CD4-positive, CD25-positive, alpha-beta regulatory T cell (primary cell): ENCODE data around the gene LIMD2. TPM values are rescaled to one million over a fixed set of nuclear protein-coding genes. Genes with fewer than 3 reads are reported as not detected.

Experiments
- ATAC-seq, 2 donors: fragments of 150-1000 bp; cut with Tn5 transposase; one replicate each; pipeline ENCODE4 v1.10.0; 2021; ENCODE audit warnings: low read depth in 2 of 2, moderate number of reproducible peaks in 2 of 2, moderate library complexity in 1 of 2
- DNase-seq, 3 donors: peaks; one replicate each; pipeline versions ENCODE4 v3.0.0 to v3.0.0-alpha.2; 2012 to 2022; ENCODE audit warnings: mixed read lengths in 1 of 3
- H3K27ac ChIP-seq: one replicate; pipeline ENCODE4 v1.7.0; 2013; ENCODE audit warnings: mild to moderate bottlenecking, low read length; ENCODE audit not compliant: insufficient read depth, poor library complexity, severe bottlenecking
- H3K27me3 ChIP-seq: one replicate; pipeline ENCODE4 v1.7.0; 2013; ENCODE audit warnings: low read length; ENCODE audit not compliant: control insufficient read depth, insufficient read depth
- H3K36me3 ChIP-seq: one replicate; pipeline ENCODE4 v1.7.0; 2013; ENCODE audit warnings: mild to moderate bottlenecking, low read length, moderate library complexity; ENCODE audit not compliant: control insufficient read depth, insufficient read depth
- H3K4me1 ChIP-seq: 2 replicates; pipeline ENCODE4 v1.7.0; 2013; ENCODE audit warnings: mild to moderate bottlenecking, low read length; ENCODE audit not compliant: insufficient read depth, control insufficient read depth, poor library complexity, severe bottlenecking
- H3K4me3 ChIP-seq: one replicate; pipeline ENCODE4 v1.7.0; 2013; ENCODE audit warnings: low read depth, mild to moderate bottlenecking, low read length, moderate library complexity
- H3K9me3 ChIP-seq, 2 experiments: 1 replicate in 1 of 2; 2 replicates in 1 of 2; pipeline ENCODE4 v1.7.0; 2013; ENCODE audit warnings: low read length in 2 of 2, mild to moderate bottlenecking in 1 of 2, moderate library complexity in 1 of 2; ENCODE audit not compliant: control insufficient read depth in 2 of 2
- H3K27ac Mint-ChIP-seq, 3 donors: one replicate each; pipeline ENCODE4 v1.8.0; 2020 to 2022; ENCODE audit warnings: mild to moderate bottlenecking in 3 of 3, mixed read lengths in 3 of 3, moderate library complexity in 2 of 3
- H3K27me3 Mint-ChIP-seq: one replicate; pipeline ENCODE4 v1.8.0; 2022; ENCODE audit warnings: mild to moderate bottlenecking, mixed read lengths
- H3K36me3 Mint-ChIP-seq: one replicate; pipeline ENCODE4 v1.8.0; 2020; ENCODE audit warnings: mixed read lengths
- H3K4me1 Mint-ChIP-seq, 4 donors: one replicate each; pipeline ENCODE4 v1.8.0; 2020 to 2022; ENCODE audit warnings: mixed read lengths in 4 of 4, mild to moderate bottlenecking in 1 of 4
- H3K4me3 Mint-ChIP-seq, 4 donors: one replicate each; pipeline ENCODE4 v1.8.0; 2020 to 2022; ENCODE audit warnings: mild to moderate bottlenecking in 4 of 4, mixed read lengths in 4 of 4, moderate library complexity in 3 of 4
- H3K9me3 Mint-ChIP-seq, 7 donors: one replicate each; pipeline ENCODE4 v1.8.0; 2020 to 2022; ENCODE audit warnings: mixed read lengths in 7 of 7, mild to moderate bottlenecking in 3 of 7, moderate library complexity in 2 of 7
- polyA plus RNA-seq, 4 donors: library from polyadenylated mRNA; unstranded; fragments of 300-500 nt; fragmentation: Illumina TruSeq; gene quantifications; one replicate each; pipeline ENCODE4 v1.2.3, GENCODE V29; 2021
- total RNA-seq: library from RNA; stranded (reverse); gene quantifications from one replicate; pipeline ENCODE4 v1.2.3, GENCODE V29; 2022

LIMD2 gene
- total and polyA plus RNA-seq, 5 donors from 2014 or later: 408 to 634 (median 471) TPM

- Mint-ChIP-seq H3K27me3 (no peaks in the 10 kb centered on the region), H3K4me1 (peaks cover 6 to 10% (median 8%) of the 10 kb centered on the region in 4 donors), H3K36me3 (peaks cover 41% of the 10 kb centered on the region), H3K27ac (peak overlapping the region; percentile 58 to 87 (median 66)), H3K9me3 (no peaks in the 10 kb centered on the region), H3K4me3 (no peak overlapping the region)
- Histone ChIP-seq H3K27me3 (no peaks in the 10 kb centered on the region), H3K4me3 (no peak overlapping the region), H3K4me1 (no peaks in the 10 kb centered on the region), H3K36me3 (peaks cover 83% of the 10 kb centered on the region), H3K27ac (no peak overlapping the region), H3K9me3 (no peaks in the 10 kb centered on the region)
- DNase-seq: no peak
- no peak for ATAC-seq
These were observed 13.7 kb downstream of the LIMD2 start for GRCh38 chr17:63686138-63686685.

- Mint-ChIP-seq H3K27me3 (no peaks in the 10 kb centered on the region), H3K4me1 (peaks cover 4 to 10% (median 8%) of the 10 kb centered on the region in 4 donors), H3K27ac (peak overlapping the region in 2 of 3 donors; percentile 58 to 66), H3K4me3 (no peak overlapping the region), H3K9me3 (no peaks in the 10 kb centered on the region), H3K36me3 (peaks cover 41% of the 10 kb centered on the region)
- no peak overlapping the region for H3K4me3 ChIP-seq
- ATAC-seq (no peak), DNase-seq (no peak)
- H3K27me3 ChIP-seq: no peaks in the 10 kb centered on the region
- H3K9me3 ChIP-seq: no peaks in the 10 kb centered on the region
- H3K36me3 ChIP-seq: peaks cover 81% of the 10 kb centered on the region
- no peak overlapping the region for H3K27ac ChIP-seq
- H3K4me1 ChIP-seq: no peaks in the 10 kb centered on the region
These were observed 14.3 kb downstream of the LIMD2 start for GRCh38 chr17:63685578-63685977.

- Histone ChIP-seq H3K9me3 (no peaks in the 10 kb centered on the region), H3K27me3 (no peaks in the 10 kb centered on the region), H3K4me3 (no peak overlapping the region), H3K36me3 (peaks cover 79% of the 10 kb centered on the region), H3K27ac (no peak overlapping the region), H3K4me1 (no peaks in the 10 kb centered on the region)
- peaks cover 4 to 10% (median 9%) of the 10 kb centered on the region in 4 donors for H3K4me1 Mint-ChIP-seq
- no peaks in the 10 kb centered on the region for H3K27me3 Mint-ChIP-seq
- DNase-seq: no peak
- no peaks in the 10 kb centered on the region for H3K9me3 Mint-ChIP-seq
- ATAC-seq: no peak
- H3K4me3 Mint-ChIP-seq: no peak overlapping the region
- peak overlapping the region in 1 of 3 donors; percentile 66 for H3K27ac Mint-ChIP-seq
- peaks cover 40% of the 10 kb centered on the region for H3K36me3 Mint-ChIP-seq
These were observed 14.9 kb downstream of the LIMD2 start for GRCh38 chr17:63685041-63685440.

GRCh38 chr17:63682981-63683380 lies 16.9 kb downstream of the LIMD2 start:
- no peaks in the 10 kb centered on the region for H3K27me3 Mint-ChIP-seq
- H3K9me3 Mint-ChIP-seq: no peaks in the 10 kb centered on the region
- Histone ChIP-seq H3K27ac (no peak overlapping the region), H3K9me3 (no peaks in the 10 kb centered on the region), H3K27me3 (no peaks in the 10 kb centered on the region), H3K4me1 (no peaks in the 10 kb centered on the region), H3K4me3 (no peak overlapping the region), H3K36me3 (peaks cover 77% of the 10 kb centered on the region)
- peak overlapping the region in 2 of 3 donors; percentile 15 to 44 for H3K27ac Mint-ChIP-seq
- DNase-seq (no peak), ATAC-seq (no peak)
- H3K4me1 Mint-ChIP-seq: peaks cover 9 to 14% (median 10%) of the 10 kb centered on the region in 4 donors
- peaks cover 43% of the 10 kb centered on the region for H3K36me3 Mint-ChIP-seq
- H3K4me3 Mint-ChIP-seq: no peak overlapping the region

GRCh38 chr17:63682441-63682840 lies 17.5 kb downstream of the LIMD2 start:
- Histone ChIP-seq H3K36me3 (peaks cover 80% of the 10 kb centered on the region), H3K9me3 (no peaks in the 10 kb centered on the region), H3K4me1 (no peaks in the 10 kb centered on the region), H3K4me3 (no peak overlapping the region), H3K27ac (no peak overlapping the region), H3K27me3 (no peaks in the 10 kb centered on the region)
- Mint-ChIP-seq H3K36me3 (peaks cover 42% of the 10 kb centered on the region), H3K9me3 (no peaks in the 10 kb centered on the region), H3K27me3 (no peaks in the 10 kb centered on the region), H3K27ac (peak overlapping the region in 2 of 3 donors; percentile 44 to 65), H3K4me3 (no peak overlapping the region), H3K4me1 (peaks cover 9 to 14% (median 10%) of the 10 kb centered on the region in 4 donors)
- ATAC-seq (no peak), DNase-seq (no peak)

- no peak for ATAC-seq
- Histone ChIP-seq H3K4me1 (no peaks in the 10 kb centered on the region), H3K36me3 (peaks cover 85% of the 10 kb centered on the region), H3K27ac (no peak overlapping the region), H3K4me3 (no peak overlapping the region), H3K9me3 (no peaks in the 10 kb centered on the region), H3K27me3 (no peaks in the 10 kb centered on the region)
- H3K27me3 Mint-ChIP-seq: no peaks in the 10 kb centered on the region
- H3K9me3 Mint-ChIP-seq: no peaks in the 10 kb centered on the region
- H3K27ac Mint-ChIP-seq: peak overlapping the region in 1 of 3 donors; percentile 41
- DNase-seq: no peak
- H3K36me3 Mint-ChIP-seq: peaks cover 42% of the 10 kb centered on the region
- H3K4me1 Mint-ChIP-seq: peaks cover 9 to 14% (median 10%) of the 10 kb centered on the region in 4 donors
- no peak overlapping the region for H3K4me3 Mint-ChIP-seq
These were observed 18.4 kb downstream of the LIMD2 start for GRCh38 chr17:63681530-63681929.

- no peaks in the 10 kb centered on the region for H3K27me3 Mint-ChIP-seq
- H3K27ac Mint-ChIP-seq: peak overlapping the region in 2 of 3 donors; percentile 41 to 63
- H3K36me3 Mint-ChIP-seq: peaks cover 34% of the 10 kb centered on the region
- DNase-seq (no peak), ATAC-seq (no peak)
- Histone ChIP-seq H3K9me3 (no peaks in the 10 kb centered on the region), H3K4me1 (no peaks in the 10 kb centered on the region), H3K36me3 (peaks cover 88% of the 10 kb centered on the region), H3K4me3 (no peak overlapping the region), H3K27me3 (no peaks in the 10 kb centered on the region), H3K27ac (no peak overlapping the region)
- H3K4me3 Mint-ChIP-seq: no peak overlapping the region
- no peaks in the 10 kb centered on the region for H3K9me3 Mint-ChIP-seq
- H3K4me1 Mint-ChIP-seq: peaks cover 10 to 15% (median 13%) of the 10 kb centered on the region in 4 donors
These were observed 19.2 kb downstream of the LIMD2 start for GRCh38 chr17:63680700-63681099.

GRCh38 chr17:63679214-63679613 lies 20.7 kb downstream of the LIMD2 start:
- Histone ChIP-seq H3K9me3 (no peaks in the 10 kb centered on the region), H3K4me1 (no peaks in the 10 kb centered on the region), H3K4me3 (no peak overlapping the region), H3K36me3 (peaks cover 85% of the 10 kb centered on the region), H3K27ac (no peak overlapping the region), H3K27me3 (no peaks in the 10 kb centered on the region)
- ATAC-seq: no peak
- H3K4me1 Mint-ChIP-seq: peaks cover 8 to 27% (median 15%) of the 10 kb centered on the region in 4 donors
- H3K36me3 Mint-ChIP-seq: peaks cover 34% of the 10 kb centered on the region
- no peak for DNase-seq
- H3K27me3 Mint-ChIP-seq: no peaks in the 10 kb centered on the region
- no peak overlapping the region for H3K4me3 Mint-ChIP-seq
- no peaks in the 10 kb centered on the region for H3K9me3 Mint-ChIP-seq
- peak overlapping the region in 2 of 3 donors; percentile 76 to 85 for H3K27ac Mint-ChIP-seq
